PC-3 (cell line): ENCODE measurements around the gene SLC22A14. TPM values are rescaled to one million over a fixed set of nuclear protein-coding genes. Genes with fewer than 3 reads are reported as not detected.

ENCODE experiments used
- ATAC-seq: fragments of 200-7000 bp; cut with Tn5 transposase; 2 replicates; pipeline ENCODE4 v1.9.1; 2020; ENCODE audit warnings: mild to moderate bottlenecking, moderate library complexity
- BruUV-seq: library from RNA; stranded (reverse); fragments of 400-500 nt; replicated peaks from 2 replicates; lab custom pipeline; 2021; lab: Mats Ljungman, UMichigan
- CTCF ChIA-PET: fragments of 300-600 bp; sonication (Branson Sonifier 250); formaldehyde crosslinking; loops from one replicate; lab custom pipeline; 2022; ENCODE audit warnings: antibody characterized with exemption; lab: Charles Lee
- POLR2A ChIA-PET: fragments of 300-600 bp; sonication (Branson Sonifier 250); formaldehyde crosslinking; loops from one replicate; lab custom pipeline; 2022; ENCODE audit warnings: antibody characterized with exemption; ENCODE audit not compliant: unreplicated experiment; lab: Charles Lee
- DNase-seq: peaks from one replicate; pipeline ENCODE4 v3.0.0-alpha.2; 2015
- H2AFZ ChIP-seq: fragments of 300-600 bp; sonication (generic); 2 replicates; pipeline ENCODE4 v1.6.0; 2016; ENCODE audit warnings: antibody characterized with exemption, low read length
- H3F3A ChIP-seq: fragments of 300-600 bp; sonication (generic); one replicate; pipeline ENCODE4 v1.6.0; 2017; ENCODE audit warnings: antibody characterized with exemption, low read length, control low read depth, mild to moderate bottlenecking; ENCODE audit not compliant: unreplicated experiment
- H3K27ac ChIP-seq: fragments of 300-600 bp; sonication (generic); 2 replicates; pipeline ENCODE4 v1.5.1; 2016; ENCODE audit warnings: mild to moderate bottlenecking, low read length
- H3K27me3 ChIP-seq: fragments of 300-600 bp; sonication (generic); 2 replicates; pipeline ENCODE4 v1.6.1; 2016; ENCODE audit warnings: low read length, mixed read lengths
- H3K36me3 ChIP-seq: fragments of 300-600 bp; sonication (generic); 2 replicates; pipeline ENCODE4 v1.6.1; 2016; ENCODE audit warnings: low read depth, mixed run types, low read length, mixed read lengths
- H3K4me1 ChIP-seq: fragments of 300-600 bp; sonication (generic); 2 replicates; pipeline ENCODE4 v1.5.1; 2016; ENCODE audit warnings: low read length; ENCODE audit not compliant: insufficient read depth
- H3K4me2 ChIP-seq: fragments of 300-600 bp; sonication (generic); 2 replicates; pipeline ENCODE4 v1.6.0; 2016; ENCODE audit warnings: low read length
- H3K4me3 ChIP-seq: fragments of 300-600 bp; sonication (generic); 2 replicates; pipeline ENCODE4 v1.5.1; 2016; ENCODE audit warnings: mild to moderate bottlenecking, low read length, mixed read lengths
- H3K79me2 ChIP-seq: fragments of 300-600 bp; sonication (generic); 2 replicates; pipeline ENCODE4 v1.6.1; 2017; ENCODE audit warnings: low read length, mixed read lengths
- H3K9ac ChIP-seq: fragments of 300-600 bp; sonication (generic); 2 replicates; pipeline ENCODE4 v1.6.0; 2016; ENCODE audit warnings: mild to moderate bottlenecking, low read length
- H3K9me2 ChIP-seq: fragments of 300-600 bp; sonication (generic); replicated peaks from 2 replicates; pipeline ENCODE4 v1.6.1; 2016; ENCODE audit warnings: mixed run types, low read length, mixed read lengths
- H3K9me3 ChIP-seq: fragments of 300-600 bp; sonication (generic); 2 replicates; pipeline ENCODE4 v1.6.1; 2016; ENCODE audit warnings: low read length, mixed read lengths
- H4K20me1 ChIP-seq: fragments of 300-600 bp; sonication (generic); 2 replicates; pipeline ENCODE4 v1.6.1; 2016; ENCODE audit warnings: low read length, mixed read lengths
- CTCF ChIP-seq: fragments of 300-600 bp; sonication (generic); conservative IDR thresholded peaks from 2 replicates; pipeline ENCODE4 v1.5.1; 2017; ENCODE audit warnings: antibody characterized with exemption, low read depth, mild to moderate bottlenecking, low read length
- EZH2 ChIP-seq: fragments of 300-600 bp; sonication (generic); IDR thresholded peaks from one replicate; pipeline ENCODE4 v1.6.1; 2017; ENCODE audit warnings: antibody characterized with exemption, mild to moderate bottlenecking, low read length; ENCODE audit not compliant: unreplicated experiment
- EZH2phosphoT487 ChIP-seq: fragments of 300-600 bp; sonication (generic); IDR thresholded peaks from 2 replicates; pipeline ENCODE4 v1.6.1; 2018; ENCODE audit warnings: mild to moderate bottlenecking, antibody characterized with exemption, low read length, borderline replicate concordance
- intact Hi-C: fragments of 100-400 bp; cut with micrococcal nuclease; formaldehyde crosslinking; loops from 2 replicates; pipeline ENCODE4 v1.9.0; 2023
- total RNA-seq: library from RNA; depleted of rRNA; stranded (reverse); fragments of >200 nt; gene quantifications from 2 replicates; pipeline ENCODE4 v1.2.3, GENCODE V29; 2014

Gene SLC22A14
- total RNA-seq, 1 experiment from 2014 or later: 0.07 TPM

GRCh38 chr3:38267662-38268061, 14.4 kb upstream of the SLC22A14 start:
- ChIA-PET CTCF (no interaction called here), POLR2A (no interaction called here)
- DNase-seq: no peak
- H3K4me2 ChIP-seq: no peak overlapping the region
- H3K9me2 ChIP-seq: no peaks in the 10 kb centered on the region
- no peaks in the 10 kb centered on the region for H3K4me1 ChIP-seq
- no peak overlapping the region for H2AFZ ChIP-seq
- TF ChIP-seq EZH2phosphoT487 (no peak), EZH2 (no peak), CTCF (no peak)
- no peaks in the 10 kb centered on the region for H3F3A ChIP-seq
- ATAC-seq: no peak; the same call in 1 of the 2 replicates
- H3K79me2 ChIP-seq: no peaks in the 10 kb centered on the region
- H3K9me3 ChIP-seq: no peaks in the 10 kb centered on the region
- no peak overlapping the region for H3K4me3 ChIP-seq
- H3K27ac ChIP-seq: no peak overlapping the region
- intact Hi-C loops: no loop called here
- no peaks in the 10 kb centered on the region for H4K20me1 ChIP-seq
- no peak overlapping the region for H3K9ac ChIP-seq
- H3K27me3 ChIP-seq: no peaks in the 10 kb centered on the region
- H3K36me3 ChIP-seq: no peaks in the 10 kb centered on the region
- no TSS peak for BruUV-seq

- H2AFZ ChIP-seq: no peak overlapping the region
- H4K20me1 ChIP-seq: no peaks in the 10 kb centered on the region
- H3K79me2 ChIP-seq: no peaks in the 10 kb centered on the region
- H3K27ac ChIP-seq: no peak overlapping the region
- ChIA-PET POLR2A (no interaction called here), CTCF (no interaction called here)
- no peak overlapping the region for H3K4me3 ChIP-seq
- no TSS peak for BruUV-seq
- no peaks in the 10 kb centered on the region for H3K36me3 ChIP-seq
- no peaks in the 10 kb centered on the region for H3K9me3 ChIP-seq
- no peak for DNase-seq
- H3F3A ChIP-seq: no peaks in the 10 kb centered on the region
- H3K4me2 ChIP-seq: no peak overlapping the region
- no peak for ATAC-seq
- no peak overlapping the region for H3K9ac ChIP-seq
- no peaks in the 10 kb centered on the region for H3K9me2 ChIP-seq
- TF ChIP-seq EZH2 (no peak), CTCF (no peak), EZH2phosphoT487 (no peak)
- intact Hi-C loops: no loop called here
- no peaks in the 10 kb centered on the region for H3K27me3 ChIP-seq
- no peaks in the 10 kb centered on the region for H3K4me1 ChIP-seq
Measured at GRCh38 chr3:38268087-38268486, 14.0 kb upstream of the SLC22A14 start.

DNA sequence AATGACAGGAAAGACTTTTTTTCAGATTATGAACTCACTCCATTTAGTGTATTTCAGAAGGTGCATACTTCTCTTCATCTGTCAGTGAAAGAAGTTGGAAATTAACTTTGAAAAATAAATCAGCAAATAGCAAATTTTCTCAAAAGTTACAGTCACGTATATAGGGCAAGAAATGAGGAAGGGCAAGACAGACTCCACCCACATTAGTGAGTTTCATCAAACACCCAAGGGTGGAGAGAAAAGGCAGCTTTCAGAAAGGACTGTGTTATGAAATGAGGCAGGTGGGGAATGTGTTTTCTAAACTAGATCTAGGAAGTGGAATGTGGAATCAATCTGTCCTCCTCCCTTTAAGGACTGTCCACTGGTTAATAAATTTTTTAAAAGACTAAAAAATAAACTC, 13.6 kb upstream of the SLC22A14 start:
- H3K4me3 ChIP-seq: no peak overlapping the region
- H3K79me2 ChIP-seq: no peaks in the 10 kb centered on the region
- no peak for DNase-seq
- no TSS peak for BruUV-seq
- CTCF ChIA-PET: no interaction called here
- intact Hi-C loops: no loop called here
- no peak overlapping the region for H2AFZ ChIP-seq
- H3K9me3 ChIP-seq: no peaks in the 10 kb centered on the region
- TF ChIP-seq EZH2phosphoT487: no peak
- no peak for TF ChIP-seq EZH2
- TF ChIP-seq CTCF: no peak
- no peaks in the 10 kb centered on the region for H3K4me1 ChIP-seq
- POLR2A ChIA-PET: no interaction called here
- H4K20me1 ChIP-seq: no peaks in the 10 kb centered on the region
- ATAC-seq: no peak
- no peaks in the 10 kb centered on the region for H3K36me3 ChIP-seq
- H3K4me2 ChIP-seq: no peak overlapping the region
- no peak overlapping the region for H3K9ac ChIP-seq
- no peaks in the 10 kb centered on the region for H3K9me2 ChIP-seq
- no peaks in the 10 kb centered on the region for H3K27me3 ChIP-seq
- H3K27ac ChIP-seq: no peak overlapping the region
- H3F3A ChIP-seq: no peaks in the 10 kb centered on the region
